Smooth muscle cell (in vitro differentiated cells): ENCODE measurements around the gene KLHDC4. TPM values are rescaled to one million over a fixed set of nuclear protein-coding genes. Genes with fewer than 3 reads are reported as not detected.

ENCODE experiments used
- DNase-seq: peaks from one replicate; lab custom pipeline; 2025; ENCODE audit not compliant: unreplicated experiment; lab: John Stamatoyannopoulos, UW
- H2AFZ ChIP-seq: fragments of 200-600 bp; sonication (generic); 2 replicates; pipeline ENCODE4 v1.6.0; 2016; ENCODE audit warnings: antibody characterized with exemption, low read depth, mild to moderate bottlenecking
- H3F3A ChIP-seq: fragments of 200-600 bp; sonication (generic); 2 replicates; pipeline ENCODE4 v1.6.0; 2017; ENCODE audit warnings: antibody characterized with exemption, low read depth
- H3K27ac ChIP-seq: fragments of 200-600 bp; sonication (generic); 2 replicates; pipeline ENCODE4 v1.5.1; 2016; ENCODE audit warnings: low read depth, mild to moderate bottlenecking
- H3K27me3 ChIP-seq: fragments of 200-600 bp; sonication (generic); 2 replicates; pipeline ENCODE4 v1.6.1; 2016; ENCODE audit warnings: low read depth, mild to moderate bottlenecking
- H3K36me3 ChIP-seq: fragments of 200-600 bp; sonication (generic); 2 replicates; pipeline ENCODE4 v1.5.1; 2016; ENCODE audit warnings: low read depth
- H3K4me1 ChIP-seq: fragments of 200-600 bp; sonication (generic); 2 replicates; pipeline ENCODE4 v1.5.1; 2016; ENCODE audit warnings: low read depth
- H3K4me2 ChIP-seq: fragments of 200-600 bp; sonication (generic); 2 replicates; pipeline ENCODE4 v1.6.0; 2016; ENCODE audit warnings: mild to moderate bottlenecking
- H3K4me3 ChIP-seq: fragments of 200-600 bp; sonication (generic); 2 replicates; pipeline ENCODE4 v1.5.1; 2016; ENCODE audit warnings: mild to moderate bottlenecking
- H3K79me2 ChIP-seq: fragments of 200-600 bp; sonication (generic); 2 replicates; pipeline ENCODE4 v1.6.0; 2016; ENCODE audit warnings: low read depth, mild to moderate bottlenecking
- H3K9ac ChIP-seq: fragments of 200-600 bp; sonication (generic); 2 replicates; pipeline ENCODE4 v1.6.0; 2016; ENCODE audit warnings: low read depth
- H3K9me3 ChIP-seq: fragments of 200-600 bp; sonication (generic); replicated peaks from 2 replicates; pipeline ENCODE4 v1.5.1; 2016; ENCODE audit warnings: low read depth
- H4K20me1 ChIP-seq: fragments of 200-600 bp; sonication (generic); 2 replicates; pipeline ENCODE4 v1.6.0; 2016; ENCODE audit warnings: low read depth
- WGBS: methylation state at CpG from one replicate; pipeline ENCODE4 v1.1.7; 2016; ENCODE audit warnings: low lambda C conversion rate; 5-methylcytosine and 5-hydroxymethylcytosine counted together
- polyA plus RNA-seq: library from polyadenylated mRNA; unstranded; fragments of >200 nt; fragmentation: Nextera tagmentation; extraction: Ambion mirVana; gene quantifications from 2 replicates; pipeline ENCODE4 v1.2.1, GENCODE V29; 2016
- total RNA-seq: library from RNA; depleted of rRNA; stranded (reverse); fragments of >200 nt; gene quantifications from 2 replicates; pipeline ENCODE4 v1.2.3, GENCODE V29; 2014
- TF ChIP-seq, protein P1 (sequence below): fragments of 200-600 bp; sonication (generic); IDR thresholded peaks from 2 replicates; pipeline ENCODE4 v1.5.1; 2017; ENCODE audit warnings: borderline replicate concordance, mild to moderate bottlenecking, antibody characterized with exemption; ENCODE audit not compliant: insufficient read depth, poor library complexity, severe bottlenecking

KLHDC4 gene
- total and polyA plus RNA-seq, 2 experiments from 2014 or later: 6.0 to 6.7 TPM

DNA sequence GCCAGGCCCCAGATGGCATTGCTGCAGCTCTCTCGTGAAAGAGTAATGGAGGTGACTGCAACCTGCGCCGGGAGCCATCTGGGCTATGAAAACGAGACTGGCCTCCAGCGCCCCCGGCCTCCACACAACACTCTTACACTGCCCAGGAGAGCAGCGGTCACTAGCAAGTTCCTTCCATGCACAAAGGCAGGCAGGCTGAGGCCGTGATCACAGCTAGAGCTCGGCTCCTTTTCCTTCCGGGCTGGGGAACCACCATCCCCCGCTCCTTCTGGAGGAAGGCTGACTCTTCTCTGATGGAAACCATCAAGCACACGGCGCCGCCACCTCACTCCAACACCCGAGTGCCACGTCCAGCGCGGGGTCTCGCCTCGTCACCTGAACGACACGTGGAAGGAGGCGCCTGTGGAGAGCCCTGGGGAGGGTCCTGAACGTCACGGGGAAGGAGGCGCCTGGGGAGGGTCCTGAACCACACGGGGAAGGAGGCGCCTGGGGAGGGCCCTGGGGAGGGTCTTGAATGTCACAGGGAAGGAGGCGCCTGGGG lies 61.9 kb downstream of the KLHDC4 start:
- Histone ChIP-seq H3F3A (no peaks in the 10 kb centered on the region), H3K4me2 (no peak overlapping the region), H3K27me3 (no peaks in the 10 kb centered on the region), H3K36me3 (no peaks in the 10 kb centered on the region), H3K9ac (no peak overlapping the region), H2AFZ (no peak overlapping the region), H3K27ac (no peak overlapping the region), H3K4me3 (no peak overlapping the region), H3K9me3 (no peaks in the 10 kb centered on the region), H3K79me2 (no peaks in the 10 kb centered on the region), H4K20me1 (peaks cover 4% of the 10 kb centered on the region), H3K4me1 (peaks cover 3% of the 10 kb centered on the region)
- TF ChIP-seq, protein P1, sequence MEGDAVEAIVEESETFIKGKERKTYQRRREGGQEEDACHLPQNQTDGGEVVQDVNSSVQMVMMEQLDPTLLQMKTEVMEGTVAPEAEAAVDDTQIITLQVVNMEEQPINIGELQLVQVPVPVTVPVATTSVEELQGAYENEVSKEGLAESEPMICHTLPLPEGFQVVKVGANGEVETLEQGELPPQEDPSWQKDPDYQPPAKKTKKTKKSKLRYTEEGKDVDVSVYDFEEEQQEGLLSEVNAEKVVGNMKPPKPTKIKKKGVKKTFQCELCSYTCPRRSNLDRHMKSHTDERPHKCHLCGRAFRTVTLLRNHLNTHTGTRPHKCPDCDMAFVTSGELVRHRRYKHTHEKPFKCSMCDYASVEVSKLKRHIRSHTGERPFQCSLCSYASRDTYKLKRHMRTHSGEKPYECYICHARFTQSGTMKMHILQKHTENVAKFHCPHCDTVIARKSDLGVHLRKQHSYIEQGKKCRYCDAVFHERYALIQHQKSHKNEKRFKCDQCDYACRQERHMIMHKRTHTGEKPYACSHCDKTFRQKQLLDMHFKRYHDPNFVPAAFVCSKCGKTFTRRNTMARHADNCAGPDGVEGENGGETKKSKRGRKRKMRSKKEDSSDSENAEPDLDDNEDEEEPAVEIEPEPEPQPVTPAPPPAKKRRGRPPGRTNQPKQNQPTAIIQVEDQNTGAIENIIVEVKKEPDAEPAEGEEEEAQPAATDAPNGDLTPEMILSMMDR: no peak
- 95% methylated on average over 24 of the region's 29 CpGs for WGBS
- no peak for DNase-seq

DNA sequence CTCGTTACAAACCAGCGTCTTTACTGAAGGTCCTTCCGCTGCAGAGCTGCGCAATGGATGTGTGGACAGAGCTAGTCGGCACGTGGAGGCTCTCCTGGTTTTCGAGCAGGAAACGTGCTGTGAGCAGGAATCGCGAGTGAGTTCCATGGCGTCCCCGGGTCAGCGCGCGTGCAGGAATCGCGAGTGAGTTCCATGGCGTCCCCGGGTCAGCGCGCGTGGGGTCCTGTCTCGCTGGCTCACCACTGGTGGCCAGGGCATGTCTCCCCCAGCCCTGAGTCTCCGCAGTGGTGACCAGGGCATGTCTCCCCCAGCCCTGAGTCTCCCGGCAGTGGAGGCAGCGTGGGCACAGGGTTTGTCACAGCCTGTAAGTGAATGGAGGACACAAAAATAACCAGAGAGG lies 62.7 kb downstream of the KLHDC4 start:
- Histone ChIP-seq H3K27me3 (no peaks in the 10 kb centered on the region), H2AFZ (no peak overlapping the region), H3K79me2 (no peaks in the 10 kb centered on the region), H4K20me1 (peaks cover 4% of the 10 kb centered on the region), H3K9me3 (no peaks in the 10 kb centered on the region), H3K4me2 (no peak overlapping the region), H3K9ac (no peak overlapping the region), H3K27ac (no peak overlapping the region), H3K36me3 (no peaks in the 10 kb centered on the region), H3F3A (no peaks in the 10 kb centered on the region), H3K4me1 (peaks cover 3% of the 10 kb centered on the region), H3K4me3 (no peak overlapping the region)
- no peak for DNase-seq
- TF ChIP-seq, protein P1: no peak
- 98% methylated on average over 26 of the region's 26 CpGs for WGBS

DNA sequence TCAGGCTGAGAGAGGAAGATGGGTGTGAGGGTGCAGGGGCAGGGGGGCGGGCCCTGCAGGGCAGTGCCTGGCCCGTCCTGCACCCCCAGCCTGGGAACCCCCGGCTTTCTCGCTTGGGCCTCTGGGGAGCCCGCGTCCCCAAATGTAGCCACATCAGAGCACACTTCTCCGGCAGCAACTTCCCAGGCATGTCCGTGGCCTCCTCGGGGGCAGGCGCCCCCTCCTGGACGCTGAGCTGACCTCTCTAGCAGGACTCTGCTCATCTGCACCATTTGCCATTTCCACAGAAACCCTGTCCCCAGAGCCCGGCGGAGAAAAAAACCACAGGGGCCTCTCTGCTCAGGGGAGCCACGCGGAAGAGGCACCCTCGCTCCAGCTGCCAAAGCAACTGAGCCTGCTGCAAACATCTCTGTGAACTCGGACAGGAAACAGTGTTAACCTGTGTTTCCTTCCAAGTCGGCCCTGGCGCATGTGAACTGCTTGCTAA lies 63.4 kb downstream of the KLHDC4 start:
- peaks cover 3% of the 10 kb centered on the region for H3K4me1 ChIP-seq
- no peaks in the 10 kb centered on the region for H3K27me3 ChIP-seq
- no peaks in the 10 kb centered on the region for H3K9me3 ChIP-seq
- no peak overlapping the region for H3K9ac ChIP-seq
- H3K36me3 ChIP-seq: no peaks in the 10 kb centered on the region
- no peaks in the 10 kb centered on the region for H3K79me2 ChIP-seq
- no peak overlapping the region for H2AFZ ChIP-seq
- peaks cover 4% of the 10 kb centered on the region for H4K20me1 ChIP-seq
- H3K27ac ChIP-seq: no peak overlapping the region
- no peak overlapping the region for H3K4me2 ChIP-seq
- H3F3A ChIP-seq: no peaks in the 10 kb centered on the region
- TF ChIP-seq, protein P1: peak; percentile 41
- no peak overlapping the region for H3K4me3 ChIP-seq
- WGBS: 75% methylated on average over 19 of the region's 19 CpGs
- no peak for DNase-seq

- H3K9ac ChIP-seq: no peak overlapping the region
- no peaks in the 10 kb centered on the region for H3K9me3 ChIP-seq
- no peaks in the 10 kb centered on the region for H3K36me3 ChIP-seq
- no peaks in the 10 kb centered on the region for H3K79me2 ChIP-seq
- no peaks in the 10 kb centered on the region for H3F3A ChIP-seq
- no peak overlapping the region for H3K4me3 ChIP-seq
- no peak overlapping the region for H3K4me2 ChIP-seq
- H2AFZ ChIP-seq: no peak overlapping the region
- H4K20me1 ChIP-seq: peaks cover 4% of the 10 kb centered on the region
- TF ChIP-seq, protein P1: no peak
- no peak overlapping the region for H3K27ac ChIP-seq
- H3K27me3 ChIP-seq: no peaks in the 10 kb centered on the region
- no peak for DNase-seq
- WGBS: 95% methylated on average over 23 of the region's 23 CpGs
- peaks cover 3% of the 10 kb centered on the region for H3K4me1 ChIP-seq
These were observed 64.3 kb downstream of the KLHDC4 start for GRCh38 chr16:87701505-87701921.
